Measurements from ENCODE around the gene HPCA.
A peak's percentile ranks its signal among the peaks of the same experiment; 100 is the strongest.

Gene HPCA

GRCh38 chr1:32864375-32865019 lies 21.8 kb upstream of the HPCA start:
- H3K4me3 ChIP-seq (ENCODE audit: low read depth, low read length): no peak overlapping the region
- no peaks in the 10 kb centered on the region for H3K4me1 ChIP-seq (ENCODE audit: control insufficient read depth, insufficient read depth, low read length)
- H3K27me3 ChIP-seq (ENCODE audit: control insufficient read depth, insufficient read depth, low read length): peaks cover 9% of the 10 kb centered on the region
- no peak overlapping the region for H3K9ac ChIP-seq (ENCODE audit: low read depth, low read length)
- no peaks in the 10 kb centered on the region for H3K36me3 ChIP-seq (ENCODE audit: control insufficient read depth, insufficient read depth, low read length)
- H3K9me3 ChIP-seq (ENCODE audit: control insufficient read depth, insufficient read depth, low read length): no peaks in the 10 kb centered on the region

GRCh38 chr1:32865639-32866405 lies 20.5 kb upstream of the HPCA start:
- H3K4me3 ChIP-seq (ENCODE audit: low read depth, low read length): no peak overlapping the region
- H3K36me3 ChIP-seq (ENCODE audit: control insufficient read depth, insufficient read depth, low read length): no peaks in the 10 kb centered on the region
- peaks cover 3% of the 10 kb centered on the region for H3K4me1 ChIP-seq (ENCODE audit: control insufficient read depth, insufficient read depth, low read length)
- H3K9ac ChIP-seq (ENCODE audit: low read depth, low read length): no peak overlapping the region
- H3K27me3 ChIP-seq (ENCODE audit: control insufficient read depth, insufficient read depth, low read length): peaks cover 18% of the 10 kb centered on the region
- H3K9me3 ChIP-seq (ENCODE audit: control insufficient read depth, insufficient read depth, low read length): no peaks in the 10 kb centered on the region

GRCh38 chr1:32867151-32867550 lies 19.1 kb upstream of the HPCA start:
- Histone ChIP-seq H3K9ac (ENCODE audit: low read depth, low read length) (no peak overlapping the region), H3K4me1 (ENCODE audit: control insufficient read depth, insufficient read depth, low read length) (peaks cover 12% of the 10 kb centered on the region), H3K36me3 (ENCODE audit: control insufficient read depth, insufficient read depth, low read length) (no peaks in the 10 kb centered on the region), H3K27me3 (ENCODE audit: control insufficient read depth, insufficient read depth, low read length) (peaks cover 30% of the 10 kb centered on the region), H3K4me3 (ENCODE audit: low read depth, low read length) (no peak overlapping the region), H3K9me3 (ENCODE audit: control insufficient read depth, insufficient read depth, low read length) (no peaks in the 10 kb centered on the region)

GRCh38 chr1:32867671-32868070 lies 18.6 kb upstream of the HPCA start:
- Histone ChIP-seq H3K4me3 (ENCODE audit: low read depth, low read length) (no peak overlapping the region), H3K27me3 (ENCODE audit: control insufficient read depth, insufficient read depth, low read length) (peaks cover 31% of the 10 kb centered on the region)

GRCh38 chr1:32868085-32868484 lies 18.2 kb upstream of the HPCA start:
- no peaks in the 10 kb centered on the region for H3K36me3 ChIP-seq (ENCODE audit: control insufficient read depth, insufficient read depth, low read length)
- H3K27me3 ChIP-seq (ENCODE audit: control insufficient read depth, insufficient read depth, low read length): peaks cover 31% of the 10 kb centered on the region
- H3K4me3 ChIP-seq (ENCODE audit: low read depth, low read length): no peak overlapping the region

More at GRCh38 chr1:32867671-32868070, 18.6 kb upstream of the HPCA start:
- Histone ChIP-seq H3K4me1 (ENCODE audit: control insufficient read depth, insufficient read depth, low read length) (peaks cover 12% of the 10 kb centered on the region), H3K36me3 (ENCODE audit: control insufficient read depth, insufficient read depth, low read length) (no peaks in the 10 kb centered on the region), H3K9me3 (ENCODE audit: control insufficient read depth, insufficient read depth, low read length) (no peaks in the 10 kb centered on the region), H3K9ac (ENCODE audit: low read depth, low read length) (no peak overlapping the region)

GRCh38 chr1:32868806-32869455 lies 17.4 kb upstream of the HPCA start:
- H3K9ac ChIP-seq (ENCODE audit: low read depth, low read length): no peak overlapping the region
- H3K4me3 ChIP-seq (ENCODE audit: low read depth, low read length): no peak overlapping the region
- peaks cover 31% of the 10 kb centered on the region for H3K27me3 ChIP-seq (ENCODE audit: control insufficient read depth, insufficient read depth, low read length)
- H3K9me3 ChIP-seq (ENCODE audit: control insufficient read depth, insufficient read depth, low read length): no peaks in the 10 kb centered on the region
- H3K4me1 ChIP-seq (ENCODE audit: control insufficient read depth, insufficient read depth, low read length): peaks cover 14% of the 10 kb centered on the region
- H3K36me3 ChIP-seq (ENCODE audit: control insufficient read depth, insufficient read depth, low read length): no peaks in the 10 kb centered on the region

More at GRCh38 chr1:32868085-32868484, 18.2 kb upstream of the HPCA start:
- H3K9ac ChIP-seq (ENCODE audit: low read depth, low read length): no peak overlapping the region
- H3K4me1 ChIP-seq (ENCODE audit: control insufficient read depth, insufficient read depth, low read length): peaks cover 14% of the 10 kb centered on the region
- no peaks in the 10 kb centered on the region for H3K9me3 ChIP-seq (ENCODE audit: control insufficient read depth, insufficient read depth, low read length)

GRCh38 chr1:32869923-32870614 lies 16.2 kb upstream of the HPCA start:
- no peaks in the 10 kb centered on the region for H3K9me3 ChIP-seq (ENCODE audit: control insufficient read depth, insufficient read depth, low read length)
- H3K27me3 ChIP-seq (ENCODE audit: control insufficient read depth, insufficient read depth, low read length): peaks cover 31% of the 10 kb centered on the region
- H3K9ac ChIP-seq (ENCODE audit: low read depth, low read length): no peak overlapping the region
- H3K4me3 ChIP-seq (ENCODE audit: low read depth, low read length): peak overlapping the region; percentile 55
- peaks cover 14% of the 10 kb centered on the region for H3K4me1 ChIP-seq (ENCODE audit: control insufficient read depth, insufficient read depth, low read length)
- no peaks in the 10 kb centered on the region for H3K36me3 ChIP-seq (ENCODE audit: control insufficient read depth, insufficient read depth, low read length)

GRCh38 chr1:32870615-32871363 lies 15.5 kb upstream of the HPCA start, which contains the start of gene FNDC5:
FNDC5 (minus strand) TSS chr1:32870912.
- no peaks in the 10 kb centered on the region for H3K9me3 ChIP-seq (ENCODE audit: control insufficient read depth, insufficient read depth, low read length)
- peak within 1 kb of the TSS; percentile 64 for H3K4me3 ChIP-seq (ENCODE audit: low read depth, low read length)
- no peaks in the 10 kb centered on the region for H3K36me3 ChIP-seq (ENCODE audit: control insufficient read depth, insufficient read depth, low read length)
- H3K27me3 ChIP-seq (ENCODE audit: control insufficient read depth, insufficient read depth, low read length): peaks cover 31% of the 10 kb centered on the region
- H3K4me1 ChIP-seq (ENCODE audit: control insufficient read depth, insufficient read depth, low read length): peaks cover 14% of the 10 kb centered on the region
- H3K9ac ChIP-seq (ENCODE audit: low read depth, low read length): no peak within 1 kb of the TSS

GRCh38 chr1:32871364-32872191 lies 14.7 kb upstream of the HPCA start:
- Histone ChIP-seq H3K9ac (ENCODE audit: low read depth, low read length) (no peak overlapping the region), H3K4me3 (ENCODE audit: low read depth, low read length) (peak overlapping the region; percentile 64), H3K36me3 (ENCODE audit: control insufficient read depth, insufficient read depth, low read length) (no peaks in the 10 kb centered on the region), H3K27me3 (ENCODE audit: control insufficient read depth, insufficient read depth, low read length) (peaks cover 31% of the 10 kb centered on the region), H3K4me1 (ENCODE audit: control insufficient read depth, insufficient read depth, low read length) (peaks cover 17% of the 10 kb centered on the region), H3K9me3 (ENCODE audit: control insufficient read depth, insufficient read depth, low read length) (no peaks in the 10 kb centered on the region)

- Histone ChIP-seq H3K4me3 (ENCODE audit: low read depth, low read length) (peak overlapping the region; percentile 27), H3K4me1 (ENCODE audit: control insufficient read depth, insufficient read depth, low read length) (peaks cover 21% of the 10 kb centered on the region), H3K9ac (ENCODE audit: low read depth, low read length) (no peak overlapping the region), H3K27me3 (ENCODE audit: control insufficient read depth, insufficient read depth, low read length) (peaks cover 34% of the 10 kb centered on the region), H3K9me3 (ENCODE audit: control insufficient read depth, insufficient read depth, low read length) (no peaks in the 10 kb centered on the region), H3K36me3 (ENCODE audit: control insufficient read depth, insufficient read depth, low read length) (no peaks in the 10 kb centered on the region)
These were observed 14.2 kb upstream of the HPCA start for GRCh38 chr1:32872192-32872460.
